CD4-positive, alpha-beta T cell treated with Interleukin-15 for 1 hour (primary cell): Measurements from ENCODE around the gene SPEM2.

Experiments
- DNase-seq: peaks from one replicate; pipeline ENCODE4 v3.0.0-alpha.2; 2020

Gene SPEM2

GRCh38 chr17:7425316-7425715, at the start of gene SPEM2:
TSS of gene SPEM2 (plus strand) at chr17:7425616. CDS start at chr17:7425689, 73 bp downstream.
- no peak for DNase-seq

GRCh38 chr17:7379134-7379533, 46.3 kb upstream of the SPEM2 start:
- no peak for DNase-seq

GRCh38 chr17:7380321-7380720, 45.1 kb upstream of the SPEM2 start:
- DNase-seq = no peak

GRCh38 chr17:7380855-7381683, 44.3 kb upstream of the SPEM2 start, which contains the start of gene TNK1:
TSS of gene TNK1 (plus strand) at chr17:7381089. CDS start at chr17:7382927, 1,838 bp downstream.
- DNase-seq = no peak

GRCh38 chr17:7382901-7383300, 42.5 kb upstream of the SPEM2 start:
- DNase-seq = no peak

GRCh38 chr17:7383371-7383741, 42.1 kb upstream of the SPEM2 start:
- DNase-seq = no peak

GRCh38 chr17:7383742-7384488, 41.5 kb upstream of the SPEM2 start:
- DNase-seq = peak; percentile 81

- no peak for DNase-seq
Observed at GRCh38 chr17:7384489-7385081, 40.8 kb upstream of the SPEM2 start.

- DNase-seq = no peak
Observed at GRCh38 chr17:7388856-7389255, 36.6 kb upstream of the SPEM2 start.

- no peak for DNase-seq
Observed at GRCh38 chr17:7389924-7390910, 35.2 kb upstream of the SPEM2 start.

- no peak for DNase-seq
Observed at GRCh38 chr17:7391307-7391706, 34.1 kb upstream of the SPEM2 start.

- DNase-seq = no peak
Observed at GRCh38 chr17:7392696-7393612, 32.5 kb upstream of the SPEM2 start.

GRCh38 chr17:7393613-7394451, 31.6 kb upstream of the SPEM2 start:
- DNase-seq = peak; percentile 79

GRCh38 chr17:7394452-7395191, 30.8 kb upstream of the SPEM2 start, which contains the start of gene PLSCR3:
TSS of gene PLSCR3 (minus strand) at chr17:7394525. CDS start at chr17:7394110, 415 bp downstream.
- DNase-seq = peak; percentile 81

GRCh38 chr17:7396147-7396546, 29.3 kb upstream of the SPEM2 start:
- no peak for DNase-seq

- no peak for DNase-seq
Observed at GRCh38 chr17:7398612-7399011, 26.8 kb upstream of the SPEM2 start.

GRCh38 chr17:7403043-7403726, 22.2 kb upstream of the SPEM2 start:
- DNase-seq = no peak

- no peak for DNase-seq
Observed at GRCh38 chr17:7403727-7403976, 21.8 kb upstream of the SPEM2 start.
